Gastroesophageal sphincter (tissue), 4 donors: Measurements from ENCODE around the gene PTPRK. TPM values are rescaled to one million over a fixed set of nuclear protein-coding genes. Genes with fewer than 3 reads are reported as not detected.

Experiments
- ATAC-seq: fragments of 150-250 bp; one replicate; pipeline ENCODE4 v1.9.1; 2016; ENCODE audit warnings: mild to moderate bottlenecking, moderate library complexity
- H3K27ac ChIP-seq, 4 donors: fragments of 200-600 bp; sonication (generic) in 3 of 4; 1 replicate in 3 of 4; 2 replicates in 1 of 4; pipeline ENCODE4 v1.5.1; 2016 to 2019
- H3K27me3 ChIP-seq: fragments of 200-600 bp; sonication (generic); one replicate; pipeline ENCODE4 v1.5.1; 2019
- H3K36me3 ChIP-seq, 2 donors: fragments of 200-600 bp; sonication (generic); one replicate each; pipeline ENCODE4 v1.5.1; 2019; ENCODE audit warnings: control low read depth in 1 of 2
- H3K4me1 ChIP-seq, 3 donors: fragments of 200-600 bp; sonication (generic); 1 replicate in 2 of 3; 2 replicates in 1 of 3; pipeline ENCODE4 v1.5.1; 2016 to 2019; ENCODE audit warnings: control low read depth in 2 of 3
- H3K4me3 ChIP-seq, 2 donors: fragments of 200-600 bp; sonication (generic); one replicate each; pipeline ENCODE4 v1.5.1; 2019; ENCODE audit warnings: mild to moderate bottlenecking in 1 of 2, moderate library complexity in 1 of 2
- H3K9me3 ChIP-seq, 3 donors: fragments of 200-600 bp; sonication (generic); one replicate each; pipeline ENCODE4 v1.5.1; 2017 to 2019; ENCODE audit warnings: control low read depth in 2 of 3
- CTCF ChIP-seq, 4 experiments: fragments of 200-600 bp in 2 of 4; fragments of 450-650 bp in 2 of 4; sonication (generic) in 1 of 4; IDR thresholded peaks; one replicate each; pipeline ENCODE4 v1.5.1; 2017 to 2019; ENCODE audit warnings: antibody characterized with exemption in 4 of 4, mild to moderate bottlenecking in 2 of 4, moderate library complexity in 2 of 4
- EP300 ChIP-seq: sonication (generic); formaldehyde crosslinking; IDR thresholded peaks from one replicate; pipeline ENCODE4 v1.6.1; 2017; ENCODE audit warnings: antibody characterized with exemption, mild to moderate bottlenecking
- POLR2A ChIP-seq, 2 donors: fragments of 450-650 bp; IDR thresholded peaks; one replicate each; pipeline ENCODE4 v1.6.1; 2017; ENCODE audit warnings: antibody characterized with exemption in 2 of 2, mild to moderate bottlenecking in 2 of 2, moderate library complexity in 1 of 2
- POLR2AphosphoS5 ChIP-seq: sonication (generic); formaldehyde crosslinking; IDR thresholded peaks from one replicate; pipeline ENCODE4 v1.6.1; 2017; ENCODE audit warnings: antibody characterized with exemption
- WGBS, 2 donors: methylation state at CpG; one replicate each; pipeline ENCODE4 v1.1.5; 2018; ENCODE audit warnings: low coverage in 1 of 2; 5-methylcytosine and 5-hydroxymethylcytosine counted together
- total RNA-seq, 4 donors: library from RNA; depleted of rRNA; stranded (reverse); fragments of >200 nt; gene quantifications; one replicate each; pipeline ENCODE4 v1.1.0, GENCODE V29; 2016

Gene PTPRK
- total RNA-seq, 4 donors from 2014 or later, result 42.0 to 47.6 (median 45.8) TPM

GRCh38 chr6:128280960-128281359 is 239.4 kb downstream of the PTPRK start:
- Histone ChIP-seq H3K4me3 (no peak overlapping the region), H3K4me1 (peaks cover 0 to 15% (median under 1%) of the 10 kb centered on the region in 3 donors), H3K36me3 (no peaks in the 10 kb centered on the region), H3K27ac (no peak overlapping the region), H3K9me3 (no peaks in the 10 kb centered on the region), H3K27me3 (no peaks in the 10 kb centered on the region)
- TF ChIP-seq POLR2A (IDR thresholded peaks at IDR 0.05) (no peak), POLR2AphosphoS5 (no peak), CTCF (IDR thresholded peaks at IDR 0.05) (no peak), EP300 (no peak)
- no peak for ATAC-seq
- WGBS, 2 donors, result 94 to 100% methylated on average over 2 of the region's 2 CpGs

- 93 to 100% methylated on average over 1 of the region's 1 CpG for WGBS, 2 donors
Observed at GRCh38 chr6:128280066-128280465, 240.3 kb downstream of the PTPRK start.

GRCh38 chr6:128278836-128279235 is 241.6 kb downstream of the PTPRK start:
- no peaks in the 10 kb centered on the region for H3K9me3 ChIP-seq
- no peak for ATAC-seq
- no peaks in the 10 kb centered on the region for H3K27me3 ChIP-seq
- 88 to 100% methylated on average over 1 of the region's 1 CpG for WGBS, 2 donors
- no peak for TF ChIP-seq EP300
- TF ChIP-seq POLR2AphosphoS5, result no peak
- TF ChIP-seq CTCF (IDR thresholded peaks at IDR 0.05), result no peak
- no peak overlapping the region for H3K27ac ChIP-seq
- no peaks in the 10 kb centered on the region for H3K36me3 ChIP-seq
- peaks cover 0 to 15% (median 6%) of the 10 kb centered on the region in 3 donors for H3K4me1 ChIP-seq
- no peak overlapping the region for H3K4me3 ChIP-seq

More at GRCh38 chr6:128280066-128280465, 240.3 kb downstream of the PTPRK start:
- Histone ChIP-seq H3K36me3 (no peaks in the 10 kb centered on the region), H3K27me3 (no peaks in the 10 kb centered on the region), H3K9me3 (no peaks in the 10 kb centered on the region), H3K4me3 (no peak overlapping the region), H3K27ac (no peak overlapping the region), H3K4me1 (peaks cover 0 to 15% (median 6%) of the 10 kb centered on the region in 3 donors)
- ATAC-seq, result no peak
- TF ChIP-seq EP300, result no peak

GRCh38 chr6:128277379-128277778 is 243.0 kb downstream of the PTPRK start:
- no peak for ATAC-seq
- H3K27ac ChIP-seq, result no peak overlapping the region
- no peaks in the 10 kb centered on the region for H3K9me3 ChIP-seq
- WGBS, 2 donors, result 84 to 88% methylated on average over 3 of the region's 3 CpGs
- no peaks in the 10 kb centered on the region for H3K27me3 ChIP-seq
- no peaks in the 10 kb centered on the region for H3K36me3 ChIP-seq
- TF ChIP-seq POLR2A (IDR thresholded peaks at IDR 0.05) (no peak), EP300 (no peak), POLR2AphosphoS5 (no peak), CTCF (IDR thresholded peaks at IDR 0.05) (no peak)
- H3K4me1 ChIP-seq, result peaks cover 0 to 15% (median 6%) of the 10 kb centered on the region in 3 donors
- no peak overlapping the region for H3K4me3 ChIP-seq

GRCh38 chr6:128276311-128276710 is 244.1 kb downstream of the PTPRK start:
- no peak for TF ChIP-seq POLR2A (IDR thresholded peaks at IDR 0.05)
- no peak for TF ChIP-seq POLR2AphosphoS5
- no peak for TF ChIP-seq EP300
- Histone ChIP-seq H3K36me3 (no peaks in the 10 kb centered on the region), H3K27me3 (no peaks in the 10 kb centered on the region), H3K9me3 (no peaks in the 10 kb centered on the region), H3K4me1 (peaks cover 0 to 19% (median 6%) of the 10 kb centered on the region in 3 donors), H3K4me3 (no peak overlapping the region), H3K27ac (no peak overlapping the region)
- no peak for ATAC-seq

- ATAC-seq, result no peak
- no peak overlapping the region for H3K4me3 ChIP-seq
- H3K4me1 ChIP-seq, result peaks cover 0 to 25% (median 6%) of the 10 kb centered on the region in 3 donors
- no peaks in the 10 kb centered on the region for H3K9me3 ChIP-seq
- H3K36me3 ChIP-seq, result no peaks in the 10 kb centered on the region
- no peaks in the 10 kb centered on the region for H3K27me3 ChIP-seq
- no peak overlapping the region for H3K27ac ChIP-seq
- TF ChIP-seq POLR2AphosphoS5 (no peak), CTCF (IDR thresholded peaks at IDR 0.05) (no peak), EP300 (no peak), POLR2A (IDR thresholded peaks at IDR 0.05) (no peak)
Observed at GRCh38 chr6:128275681-128276080, 244.7 kb downstream of the PTPRK start.
